Right lobe of liver (tissue), 6 donors: ENCODE measurements around the gene TMEM222. TPM values are rescaled to one million over a fixed set of nuclear protein-coding genes. Genes with fewer than 3 reads are reported as not detected.

Source experiments
- ATAC-seq, 4 donors: fragments of 200-7000 bp; cut with Tn5 transposase; one replicate each; pipeline ENCODE4 v1.9.1; 2020; ENCODE audit warnings: mild to moderate bottlenecking in 4 of 4, moderate library complexity in 4 of 4
- DNase-seq, 3 donors: peaks; one replicate each; pipeline ENCODE4 v3.0.0-alpha.2; 2020
- H3K27ac ChIP-seq, 3 donors: fragments of 200-600 bp; one replicate each; pipeline ENCODE4 v1.8.0; 2022
- H3K27me3 ChIP-seq, 2 donors: fragments of 200-600 bp; one replicate each; pipeline ENCODE4 v1.8.0; 2022
- H3K36me3 ChIP-seq, 4 donors: fragments of 200-600 bp; sonication (generic) in 1 of 4; one replicate each; pipeline versions ENCODE4 v1.5.1 to v1.8.0; 2017 to 2022; ENCODE audit warnings: control low read depth in 1 of 4
- H3K4me1 ChIP-seq, 4 donors: fragments of 200-600 bp; sonication (generic) in 1 of 4; one replicate each; pipeline versions ENCODE4 v1.5.1 to v1.8.0; 2017 to 2022; ENCODE audit warnings: control low read depth in 1 of 4
- H3K4me3 ChIP-seq, 3 donors: fragments of 200-600 bp; one replicate each; pipeline ENCODE4 v1.8.0; 2022
- H3K9me3 ChIP-seq, 4 donors: fragments of 200-600 bp; sonication (generic) in 1 of 4; one replicate each; pipeline versions ENCODE4 v1.5.1 to v1.8.0; 2017 to 2022; ENCODE audit warnings: control low read depth in 1 of 4
- CTCF ChIP-seq, 4 donors: fragments of 200-600 bp in 3 of 4; fragments of 450-650 bp in 1 of 4; IDR thresholded peaks; one replicate each; pipeline versions ENCODE4 v1.5.1 to v1.8.0; 2016 to 2022; ENCODE audit warnings: antibody characterized with exemption in 4 of 4, mild to moderate bottlenecking in 2 of 4
- POLR2A ChIP-seq: fragments of 450-650 bp; IDR thresholded peaks from one replicate; pipeline ENCODE4 v1.6.1; 2017; ENCODE audit warnings: antibody characterized with exemption, mild to moderate bottlenecking
- WGBS: methylation state at CpG from one replicate; pipeline ENCODE4 v1.1.6; 2018; ENCODE audit warnings: low coverage, low lambda C conversion rate; ENCODE audit not compliant: insufficient coverage; ENCODE audit errors: missing lambda C conversion rate; 5-methylcytosine and 5-hydroxymethylcytosine counted together
- intact Hi-C, 2 donors: fragments of 100-400 bp; cut with DNase I; formaldehyde crosslinking; loops; one replicate each; pipeline versions ENCODE4 v1.11.2 to v1.14.1; 2022
- long read RNA-seq: library from polyadenylated mRNA; unstranded; transcript quantifications from one replicate; pipeline ENCODE4 v2.0.0, GENCODE V29; 2019
- total RNA-seq, 6 experiments: library from RNA; depleted of rRNA in 2 of 6; stranded (reverse); fragments of >200 nt in 2 of 6; fragmentation: NEBNext Ultra II Directional in 3 of 6; extraction: Animal tissue kit (Norgen Biotek cat#: 25700) in 3 of 6; gene quantifications; one replicate each; pipeline versions ENCODE4 v1.1.0 to v1.2.4, GENCODE V29; 2016 to 2023
- donor health status: DM: no; HTN: yes; CAD: no.
- donor health status: DM: no; HTN: no; CAD: no.
- donor health status: DM: no; HTN: no; CAD: no.
- donor health status: DM: no; HTN: yes; CAD: no.
- donor health status: DM: no; HTN: yes; CAD: no.

TMEM222 gene
- 10 to 100 TPM; 15.1 to 22.6 (median 19.1) TPM for total RNA-seq
- long read RNA-seq, partial matches to known transcripts, result 3 of 6 reads
- long read RNA-seq, other reads (novel, unspliced or antisense), result 0 of 6 reads

- TF ChIP-seq POLR2A (peak; percentile 59), CTCF (IDR thresholded peaks at IDR 0.05) (peak in 3 of 4 donors; percentile 23 to 39 (median 30))
- H3K36me3 ChIP-seq, result peaks cover 0 to 12% (median 2%) of the 10 kb centered on the region in 4 donors
- H3K4me3 ChIP-seq, result peak within 1 kb of the TSS; percentile 85 to 92 (median 89)
- DNase-seq, result peak; percentile 98 to 99 (median 98)
- intact Hi-C loops, result no loop called here
- WGBS, result 0% methylated on average over 7 of the region's 67 CpGs
- peaks cover 0 to 15% (median 3%) of the 10 kb centered on the region in 4 donors for H3K4me1 ChIP-seq
- H3K27ac ChIP-seq, result peak within 1 kb of the TSS; percentile 49 to 65 (median 59)
- no peaks in the 10 kb centered on the region for H3K9me3 ChIP-seq
- peak; percentile 99 to 100 (median 99) for ATAC-seq
- no peaks in the 10 kb centered on the region for H3K27me3 ChIP-seq
Observed at GRCh38 chr1:27321813-27322568, at the start of gene TMEM222. TMEM222 (plus strand) TSS chr1:27322163; CDS start chr1:27322198, 35 bp downstream.

- Histone ChIP-seq H3K9me3 (no peaks in the 10 kb centered on the region), H3K4me1 (no peaks in the 10 kb centered on the region), H3K27ac (no peak overlapping the region), H3K36me3 (no peaks in the 10 kb centered on the region), H3K27me3 (no peaks in the 10 kb centered on the region), H3K4me3 (no peak overlapping the region)
- intact Hi-C loops, result no loop called here
- TF ChIP-seq CTCF (IDR thresholded peaks at IDR 0.05) (no peak), POLR2A (no peak)
- 94% methylated on average over 1 of the region's 1 CpG for whole genome bisulfite sequencing
- ATAC-seq (no peak), DNase-seq (no peak)
Observed at GRCh38 chr1:27274204-27274603, 47.8 kb upstream of the TMEM222 start.

- Histone ChIP-seq H3K27ac (no peak overlapping the region), H3K9me3 (no peaks in the 10 kb centered on the region), H3K36me3 (no peaks in the 10 kb centered on the region), H3K4me3 (no peak overlapping the region), H3K4me1 (no peaks in the 10 kb centered on the region), H3K27me3 (no peaks in the 10 kb centered on the region)
- no peak for ATAC-seq
- WGBS, result 28% methylated on average over 3 of the region's 3 CpGs
- intact Hi-C loops, result no loop called here
- TF ChIP-seq POLR2A (no peak), CTCF (IDR thresholded peaks at IDR 0.05) (no peak)
- DNase-seq, result no peak
Observed at GRCh38 chr1:27275696-27276095, 46.3 kb upstream of the TMEM222 start.

- H3K9me3 ChIP-seq, result no peaks in the 10 kb centered on the region
- H3K27me3 ChIP-seq, result no peaks in the 10 kb centered on the region
- intact Hi-C loops, result loop anchor here (5.0 kb wide), 1 partner anchor 182 kb away; no protein-coding TSS in a partner anchor
- TF ChIP-seq POLR2A (no peak), CTCF (IDR thresholded peaks at IDR 0.05) (peak; percentile 72 to 89 (median 82))
- no peaks in the 10 kb centered on the region for H3K4me1 ChIP-seq
- ATAC-seq, result peak; percentile 92 to 97 (median 94)
- H3K4me3 ChIP-seq, result no peak overlapping the region
- 47% methylated on average over 11 of the region's 11 CpGs for WGBS
- peak; percentile 75 to 82 (median 79) for DNase-seq
- H3K36me3 ChIP-seq, result peaks cover 0 to 16% (median 10%) of the 10 kb centered on the region in 4 donors
- no peak overlapping the region for H3K27ac ChIP-seq
Observed at GRCh38 chr1:27284425-27285273, 37.3 kb upstream of the TMEM222 start.
